HG03460 (cell line): ENCODE measurements around the gene SLC44A1.

Source experiments
- ATAC-seq: cut with Tn5 transposase; IDR thresholded peaks from one replicate; pipeline ENCODE4 v1.9.1; 2021; ENCODE audit not compliant: unreplicated experiment

SLC44A1 gene

DNA sequence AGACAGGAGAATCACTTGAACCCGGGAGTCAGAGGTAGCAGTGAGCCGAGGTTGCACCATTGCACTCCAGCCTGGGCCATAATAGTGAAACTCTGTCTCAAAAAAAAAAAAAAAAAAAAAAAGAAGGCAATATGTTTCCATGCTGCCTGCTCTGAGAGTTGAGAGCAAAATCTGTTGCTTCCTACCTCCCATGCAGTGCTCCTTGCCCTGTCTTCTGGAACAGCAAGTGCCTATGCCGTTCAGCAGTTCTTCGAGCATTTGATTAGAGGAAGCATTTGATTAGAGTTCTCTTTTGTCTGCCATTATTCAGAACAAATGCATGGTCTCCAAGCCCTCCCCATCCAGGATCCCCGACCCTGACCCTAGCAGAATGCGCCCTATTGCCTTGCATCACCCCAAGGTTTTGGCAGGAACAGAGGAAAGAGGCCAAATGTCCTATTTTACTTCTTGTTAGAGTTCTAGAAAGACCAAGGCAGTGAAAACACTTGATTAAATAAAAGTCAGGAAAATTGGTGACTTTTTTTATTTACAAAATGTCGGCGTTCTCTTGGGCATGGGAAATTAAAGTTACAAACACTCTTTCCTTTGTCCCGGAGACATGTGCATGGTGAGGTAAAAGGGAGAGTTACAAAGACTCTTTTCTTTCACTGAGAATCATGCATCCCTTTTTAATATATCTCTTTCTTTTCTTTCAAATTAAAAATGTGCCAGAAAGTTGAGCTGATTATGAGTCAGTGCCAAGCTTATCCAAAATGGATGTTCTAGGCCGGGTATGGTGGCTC lies 175.6 kb downstream of the SLC44A1 start:
- ATAC-seq: no peak

DNA sequence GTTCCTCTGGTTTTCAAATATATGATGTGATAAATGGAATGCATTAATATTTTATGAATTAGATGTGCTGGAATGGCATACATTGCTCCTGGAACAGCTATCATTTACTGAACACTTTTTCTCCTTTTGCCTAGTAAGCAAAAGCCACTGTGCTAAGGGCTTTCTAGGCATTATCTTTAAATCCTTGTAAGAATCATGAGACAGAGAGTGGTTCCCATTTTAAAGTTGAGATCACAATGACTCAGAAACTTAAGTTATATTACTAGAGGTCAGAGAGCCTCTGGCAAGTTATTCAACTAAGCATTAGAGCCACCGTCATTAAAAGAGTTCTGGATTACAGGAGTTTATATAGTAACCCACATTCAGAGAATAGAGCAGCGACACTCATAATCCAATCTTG lies 176.7 kb downstream of the SLC44A1 start:
- ATAC-seq: no peak

DNA sequence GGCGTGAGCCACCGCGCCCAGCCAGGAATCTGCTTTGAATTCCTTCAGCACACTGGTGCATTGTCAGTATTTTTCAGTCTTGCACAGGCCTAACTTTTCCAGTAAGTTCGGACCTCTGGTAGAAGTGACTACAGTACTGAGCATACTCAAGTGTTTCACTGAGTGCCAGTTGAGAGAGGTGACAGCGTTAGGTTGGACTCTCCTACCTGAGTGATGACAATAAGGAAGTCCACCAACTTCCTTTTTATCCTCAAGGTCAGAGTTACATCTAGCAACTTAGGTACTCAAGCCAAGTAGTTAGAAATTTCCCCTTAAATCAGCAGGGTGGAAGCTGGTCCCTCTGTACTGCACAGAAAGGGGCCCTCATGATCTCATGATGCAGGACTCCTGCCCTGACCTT lies 177.4 kb downstream of the SLC44A1 start:
- no peak for ATAC-seq

DNA sequence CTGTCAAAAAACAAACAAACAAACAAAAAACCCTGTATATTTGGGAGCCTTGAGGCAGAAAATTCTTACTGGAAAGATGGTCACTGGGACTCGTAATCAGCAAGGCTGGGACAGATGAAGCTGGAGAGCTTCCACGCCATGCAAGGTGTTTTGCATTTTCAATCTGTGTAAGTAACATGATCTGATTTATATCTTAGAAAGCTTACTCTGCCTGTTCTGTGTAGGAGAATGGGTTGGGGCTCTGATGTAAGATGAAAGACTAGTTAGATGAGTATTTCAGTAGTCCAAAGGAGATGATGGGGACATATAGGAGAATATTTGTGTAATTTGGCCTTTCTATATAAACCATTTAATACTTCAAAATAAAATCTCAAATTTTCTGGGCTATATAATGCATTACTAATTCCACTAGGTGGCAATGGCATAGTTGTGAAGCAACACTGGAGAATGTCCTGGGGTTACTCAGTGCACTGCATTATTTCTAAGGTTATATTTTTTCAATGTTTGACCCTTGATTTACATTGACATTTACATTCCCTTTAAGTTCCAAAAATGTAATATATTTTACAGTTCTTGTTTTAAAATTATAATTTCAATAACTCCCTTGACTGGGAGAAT lies 181.5 kb downstream of the SLC44A1 start:
- peak; percentile 75 for ATAC-seq

DNA sequence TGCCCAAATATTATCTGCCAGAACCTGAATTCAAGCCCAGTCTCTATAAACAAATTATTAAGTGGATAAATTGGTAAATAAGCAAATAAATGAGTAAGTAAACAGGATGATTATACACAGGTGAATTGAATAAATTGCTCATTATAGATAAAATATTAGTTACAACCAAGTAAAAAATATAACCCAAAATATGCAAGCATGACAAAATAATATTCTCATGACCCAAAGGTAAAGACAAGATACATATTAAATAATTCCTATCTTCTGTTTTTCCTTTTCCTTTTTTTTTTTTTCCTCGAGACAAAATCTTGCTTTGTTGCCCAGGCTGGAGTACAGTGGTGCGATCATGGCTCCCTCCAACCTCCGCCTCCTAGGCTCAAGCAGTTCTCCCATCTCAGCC lies 182.2 kb downstream of the SLC44A1 start:
- no peak for ATAC-seq

DNA sequence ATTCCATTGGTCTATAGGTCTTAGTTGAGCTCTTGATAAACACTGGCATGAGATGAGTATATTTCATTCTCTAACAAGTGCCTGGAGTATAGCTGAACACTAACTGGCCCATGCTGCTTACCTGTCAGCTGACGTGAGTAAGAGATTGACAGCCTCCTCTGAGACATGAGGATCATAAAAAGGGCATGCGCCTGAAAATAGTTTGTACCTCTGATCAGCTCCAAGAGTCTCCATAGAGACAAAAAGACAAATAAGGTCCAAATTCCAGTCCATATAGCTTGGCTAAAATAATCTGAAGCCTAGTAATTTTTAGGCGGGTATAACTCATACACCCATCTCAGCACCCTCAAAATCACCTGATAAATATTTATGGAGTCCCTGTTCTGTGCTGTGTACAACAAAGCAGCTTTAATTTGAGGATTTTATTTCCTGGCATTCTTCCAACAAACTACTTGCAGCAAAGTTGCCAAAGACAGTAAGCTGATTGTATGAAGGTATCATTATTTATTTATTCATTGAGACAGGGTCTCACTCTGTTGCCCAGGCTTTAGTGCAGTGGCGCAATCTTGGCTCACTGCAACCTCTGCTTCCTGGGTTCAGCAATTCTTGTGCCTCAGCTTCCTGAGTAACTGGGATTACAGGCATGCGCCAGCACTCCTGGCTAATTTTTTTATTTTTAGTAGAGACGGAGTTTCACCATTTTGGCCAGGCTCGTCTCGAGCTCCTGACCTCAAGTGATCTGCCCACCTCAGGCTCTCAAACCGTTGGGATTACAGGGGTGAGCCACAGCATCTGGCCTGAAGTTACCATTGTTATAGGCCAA lies 187.2 kb downstream of the SLC44A1 start:
- ATAC-seq: no peak

DNA sequence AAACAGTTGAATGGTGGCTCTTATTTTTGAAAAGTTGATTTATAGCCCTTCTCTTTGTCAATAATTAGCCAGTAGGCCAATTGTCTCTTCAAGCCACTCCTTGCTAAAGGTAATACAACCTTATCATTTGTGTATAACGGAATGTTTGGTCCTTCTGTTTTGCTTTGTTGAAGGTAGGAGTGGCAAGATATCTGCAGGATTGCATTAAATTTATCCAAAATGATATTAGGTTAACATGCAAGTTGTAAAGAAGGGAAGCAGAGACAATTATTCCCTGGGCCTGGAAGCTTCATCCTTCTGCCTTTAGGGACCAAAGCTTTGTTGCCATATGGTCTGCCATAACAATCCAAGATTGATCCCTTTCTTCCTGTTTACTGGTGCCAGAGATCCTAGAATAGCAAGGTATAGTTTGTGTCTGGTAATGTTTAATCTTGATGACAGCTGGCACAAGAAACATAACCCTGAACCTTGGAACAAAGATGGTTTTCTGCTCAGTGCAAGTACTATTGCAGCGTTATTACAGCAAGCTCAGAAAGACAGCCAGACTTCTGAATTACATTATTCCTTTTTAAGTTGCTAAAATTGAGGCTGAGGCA lies 187.9 kb downstream of the SLC44A1 start:
- ATAC-seq: no peak

DNA sequence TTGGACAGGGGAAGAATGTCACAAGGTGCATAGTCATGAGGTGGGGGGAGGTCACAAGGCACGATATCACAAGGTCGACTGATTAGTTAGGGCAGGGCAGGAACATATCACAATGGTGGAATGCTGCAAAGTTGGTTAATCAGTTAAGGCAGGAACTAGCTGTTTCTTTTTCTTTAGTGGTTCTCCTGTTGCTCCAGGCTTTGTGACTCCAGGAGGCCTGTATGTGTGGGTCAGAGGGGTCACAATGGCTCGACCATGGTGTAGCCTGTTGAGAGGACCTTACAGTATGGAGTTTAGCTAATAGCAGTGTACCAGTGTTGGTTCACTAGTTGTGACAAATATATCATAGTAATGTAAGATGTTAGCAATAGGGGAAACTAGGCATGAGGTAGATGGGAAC lies 191.0 kb downstream of the SLC44A1 start:
- ATAC-seq: no peak

DNA sequence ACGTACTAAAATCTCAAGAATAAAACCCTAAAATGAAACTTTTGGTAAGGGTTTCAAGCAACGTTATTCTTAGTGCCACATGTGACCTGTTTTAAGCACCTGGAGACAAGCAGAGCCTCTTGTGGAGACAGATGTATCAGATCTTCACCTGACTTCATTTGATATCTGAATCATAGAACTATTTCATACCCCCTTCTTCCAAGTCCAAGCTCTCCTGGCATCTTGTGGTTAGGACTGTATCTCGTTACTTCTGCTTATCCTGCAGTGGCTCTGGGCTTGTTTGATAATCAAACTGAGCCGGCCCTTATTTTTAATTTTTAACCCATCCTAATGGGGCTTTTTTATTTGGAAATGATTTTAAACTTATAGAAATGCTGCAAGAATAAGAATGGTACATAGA lies 192.3 kb downstream of the SLC44A1 start:
- ATAC-seq: no peak

DNA sequence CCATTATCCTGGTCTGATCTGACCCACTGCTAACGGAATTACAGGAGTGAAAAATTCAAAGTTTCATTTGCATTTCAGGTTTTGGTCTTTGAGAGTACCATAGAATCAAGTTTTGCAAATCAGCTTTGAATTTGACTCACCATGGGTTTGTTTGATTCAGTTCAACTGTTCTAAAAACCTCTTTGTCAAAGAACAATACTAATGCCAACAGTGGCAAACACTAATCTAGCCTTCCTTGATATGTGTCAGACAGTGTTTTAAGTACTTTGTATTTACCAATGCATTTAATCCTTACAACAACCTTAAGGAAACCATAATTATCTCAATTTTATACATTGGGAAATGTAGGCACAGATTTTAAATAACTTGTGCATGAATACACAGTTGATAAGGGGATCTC lies 193.3 kb downstream of the SLC44A1 start:
- no peak for ATAC-seq

DNA sequence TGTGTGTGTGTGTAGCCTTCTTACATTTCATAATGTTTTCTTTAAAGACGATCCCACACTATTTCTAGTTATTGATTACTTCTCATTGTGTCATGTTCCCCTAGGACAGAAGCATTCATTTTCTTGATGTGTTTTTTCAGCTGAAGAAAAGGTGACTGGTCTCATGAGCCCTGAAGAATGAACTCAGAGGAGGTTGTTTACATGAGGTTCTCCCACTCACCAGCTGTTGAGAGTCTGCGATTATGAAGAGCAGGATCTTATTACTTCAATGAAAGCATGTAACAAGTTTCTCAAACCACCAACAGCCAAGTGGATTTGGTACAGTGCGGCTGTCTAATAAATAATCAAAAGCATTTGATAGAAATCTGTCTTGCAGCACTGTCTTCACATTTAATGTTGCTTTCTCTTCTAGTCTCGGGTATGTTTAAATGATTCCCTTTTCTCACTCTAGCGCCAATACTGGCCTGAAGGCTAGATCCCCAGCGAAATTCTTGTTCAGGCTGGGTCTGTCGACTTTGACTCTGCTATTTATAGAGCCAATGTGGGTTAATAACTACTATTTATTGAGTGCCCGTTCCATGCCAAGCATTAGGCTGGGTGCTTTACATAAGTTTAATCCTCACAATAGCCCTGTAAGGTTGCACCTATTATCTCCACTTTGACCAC lies 193.8 kb downstream of the SLC44A1 start:
- no peak for ATAC-seq

DNA sequence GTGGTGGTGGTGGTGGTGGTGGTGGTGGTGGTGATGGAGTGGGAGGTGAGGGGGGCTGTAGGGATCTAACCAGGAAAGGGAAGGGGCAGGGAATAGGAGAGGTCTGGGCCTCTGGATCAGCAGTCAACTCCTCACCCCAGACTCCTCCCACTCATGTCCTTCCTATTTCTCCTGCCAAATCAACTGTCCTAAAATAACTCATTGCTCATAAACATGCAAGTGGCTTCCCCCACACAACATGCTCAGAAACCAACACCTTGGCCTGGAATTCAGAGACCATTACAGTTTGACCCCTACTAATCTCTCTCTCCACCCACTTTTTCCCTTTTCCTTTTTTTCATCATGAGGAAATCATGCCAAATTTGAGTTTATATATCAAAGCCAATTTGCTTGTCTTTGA lies 195.0 kb downstream of the SLC44A1 start:
- ATAC-seq: no peak

DNA sequence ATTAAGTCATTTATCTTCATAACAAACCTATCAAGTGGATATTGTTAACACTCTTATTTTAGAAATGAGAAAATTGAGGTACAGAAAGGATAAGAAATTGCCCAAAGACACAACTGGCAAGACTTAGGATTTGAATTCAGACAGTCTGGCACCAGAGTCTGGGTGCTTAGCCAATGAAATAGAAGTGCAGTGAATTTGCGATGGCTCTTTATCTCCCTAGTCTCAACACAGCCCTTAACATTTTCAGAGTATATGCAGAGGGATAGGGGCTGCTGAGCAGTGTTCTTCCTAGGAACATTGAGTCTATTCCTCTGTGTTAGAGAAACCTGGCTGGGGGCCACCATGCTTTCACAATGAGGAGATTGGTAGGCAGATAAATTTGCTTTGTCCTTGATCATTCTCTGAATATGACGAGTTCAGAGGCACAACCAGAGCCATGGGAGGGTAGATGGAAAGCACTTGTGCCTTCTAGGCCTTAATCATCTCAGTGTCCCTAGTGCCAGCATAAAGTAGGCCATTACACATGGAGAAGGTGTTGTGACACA lies 197.2 kb downstream of the SLC44A1 start:
- ATAC-seq: no peak

DNA sequence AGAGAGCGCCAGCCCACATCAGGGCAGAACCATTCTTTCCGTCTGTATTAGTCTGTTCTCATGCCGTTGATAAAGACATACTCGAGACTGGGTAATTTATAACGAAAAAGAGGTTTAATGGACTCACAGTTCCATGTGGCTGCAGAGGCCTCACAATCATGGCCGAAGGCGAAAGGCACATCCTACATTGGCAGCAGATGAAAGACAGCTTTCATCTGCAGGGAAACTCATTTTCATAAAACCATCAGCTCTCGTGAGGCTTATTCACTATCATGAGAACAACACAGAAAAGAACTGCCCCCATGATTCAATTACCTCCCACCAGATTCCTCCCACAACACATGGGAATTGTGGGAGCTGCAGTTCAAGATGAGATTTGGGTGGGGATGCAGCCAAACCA lies 198.7 kb downstream of the SLC44A1 start:
- ATAC-seq: no peak

DNA sequence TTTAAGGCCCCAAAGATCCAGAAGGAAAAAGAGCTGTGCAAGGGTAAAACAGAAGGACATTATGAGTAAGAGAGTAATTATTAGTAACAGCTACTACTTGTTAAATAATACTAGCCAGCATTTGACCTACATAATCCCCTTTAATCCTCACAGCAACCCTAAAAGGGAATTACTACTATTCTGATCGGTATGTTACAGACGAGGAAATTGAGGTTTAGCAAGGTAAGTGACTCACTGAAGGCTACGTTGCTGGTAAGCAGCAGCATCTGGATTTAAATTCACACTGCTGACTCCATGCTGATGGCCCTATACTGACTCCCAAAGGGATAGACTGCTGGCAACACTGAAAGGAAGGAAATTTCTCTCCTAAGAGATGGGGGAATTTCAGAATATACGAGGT lies 199.7 kb downstream of the SLC44A1 start:
- ATAC-seq: no peak

DNA sequence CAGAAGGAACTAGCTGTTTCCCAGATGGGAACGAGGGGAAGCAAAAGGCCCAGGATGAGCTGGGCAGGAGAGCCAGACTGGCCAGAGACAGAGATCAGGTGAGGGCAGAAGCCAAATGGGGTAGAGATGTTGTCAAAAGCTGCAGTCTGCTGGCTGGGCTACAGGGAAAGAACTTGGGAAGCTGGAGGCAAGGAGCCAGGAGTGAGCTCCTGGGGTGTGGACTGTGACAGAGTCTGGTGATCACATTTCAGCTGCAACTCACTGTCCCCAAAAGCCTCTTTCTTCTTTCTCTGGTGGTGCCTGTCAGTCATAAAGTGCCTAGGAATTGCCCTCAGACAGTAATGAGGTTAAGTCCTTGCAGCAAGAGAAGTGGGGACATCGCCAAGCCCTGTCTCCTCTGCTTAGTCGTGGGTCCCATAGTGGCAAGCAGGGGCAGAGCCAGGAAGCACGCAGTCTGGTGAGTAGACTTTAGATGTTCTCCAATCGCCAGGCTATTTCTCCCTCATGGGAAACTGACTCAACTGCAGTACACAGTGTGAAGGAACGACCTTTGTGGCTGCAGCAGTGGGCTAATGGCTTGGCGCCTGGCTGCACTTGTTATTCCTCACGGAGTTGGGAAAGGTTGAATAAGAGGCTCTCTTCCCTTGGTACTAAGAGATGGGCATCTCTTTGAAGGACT lies 200.9 kb downstream of the SLC44A1 start:
- ATAC-seq: no peak

DNA sequence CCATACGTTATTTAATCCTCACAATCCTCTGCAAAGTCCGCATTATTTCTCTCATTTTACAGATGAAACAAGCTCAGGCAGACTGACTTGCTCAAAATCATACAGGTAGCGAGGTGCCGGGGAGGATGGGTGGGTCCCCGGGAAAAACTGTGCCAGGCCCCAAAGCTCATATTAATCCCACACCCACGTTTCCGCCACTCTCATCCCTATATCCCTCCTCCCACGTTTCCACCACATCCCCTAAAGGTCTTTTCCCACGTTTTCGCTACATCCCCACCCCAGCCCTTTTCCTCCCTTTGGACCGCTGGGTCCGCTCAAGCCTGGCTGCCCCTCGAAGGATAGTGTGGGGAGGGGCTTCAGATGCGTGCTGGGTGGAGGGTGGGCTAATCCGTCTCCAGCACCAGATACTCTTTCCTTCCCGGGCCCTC lies 202.9 kb downstream of the SLC44A1 start:
- peak; percentile 25 for ATAC-seq

DNA sequence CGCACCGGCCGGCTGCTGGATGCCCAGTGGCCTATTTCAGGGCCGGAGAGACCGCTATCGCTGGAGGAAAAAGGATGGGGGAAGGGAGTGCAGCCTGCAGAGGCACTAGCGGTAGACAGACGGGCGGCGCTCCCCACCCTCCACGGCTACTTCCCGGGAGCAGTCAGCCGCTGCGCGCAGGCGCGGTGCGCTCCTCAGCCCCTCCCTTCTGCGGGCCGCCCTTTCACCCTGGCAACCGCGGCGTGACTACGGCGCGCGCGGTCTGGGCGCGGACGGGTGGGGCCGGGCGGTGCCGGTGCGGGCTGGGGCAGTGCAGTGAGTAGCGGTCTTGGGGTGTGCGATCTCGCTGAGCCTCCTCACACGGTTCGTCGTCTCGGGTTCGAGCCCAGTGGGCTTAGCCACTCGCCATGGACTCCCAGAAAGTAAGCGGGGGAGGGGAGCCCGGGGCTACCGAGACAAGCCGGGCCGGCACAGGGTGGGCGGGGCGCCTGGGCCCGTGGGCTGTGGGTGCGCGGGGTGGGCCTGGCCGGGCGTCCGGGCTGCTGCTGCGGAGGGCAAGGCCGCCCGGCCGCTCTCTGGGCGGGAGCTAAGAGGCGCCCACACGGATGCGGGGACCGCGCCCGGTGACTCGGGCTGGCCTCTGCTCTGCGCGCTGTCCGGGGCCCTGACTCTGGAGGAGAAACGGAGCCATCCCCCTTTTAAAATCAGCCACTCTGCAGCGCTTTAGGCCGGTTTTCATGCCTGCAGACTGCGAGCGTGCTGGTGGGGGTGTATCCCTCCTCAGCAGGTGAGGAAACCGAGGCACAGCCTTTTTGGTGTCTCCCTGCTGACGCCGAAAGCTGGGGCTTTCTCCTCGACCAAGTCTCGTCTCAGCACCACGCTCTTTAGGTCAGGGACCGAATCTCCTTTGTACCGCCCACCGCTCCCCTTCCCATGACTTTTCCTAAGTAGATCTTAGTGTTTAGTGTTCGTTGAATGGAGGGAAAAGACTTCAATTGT lies 203.7 kb downstream of the SLC44A1 start, which contains the start of gene FSD1L:
FSD1L (plus strand) TSS at position 221 of the 999 bp plus-strand sequence; CDS start at position 408, 187 bp downstream.
- ATAC-seq: peak; percentile 95

DNA sequence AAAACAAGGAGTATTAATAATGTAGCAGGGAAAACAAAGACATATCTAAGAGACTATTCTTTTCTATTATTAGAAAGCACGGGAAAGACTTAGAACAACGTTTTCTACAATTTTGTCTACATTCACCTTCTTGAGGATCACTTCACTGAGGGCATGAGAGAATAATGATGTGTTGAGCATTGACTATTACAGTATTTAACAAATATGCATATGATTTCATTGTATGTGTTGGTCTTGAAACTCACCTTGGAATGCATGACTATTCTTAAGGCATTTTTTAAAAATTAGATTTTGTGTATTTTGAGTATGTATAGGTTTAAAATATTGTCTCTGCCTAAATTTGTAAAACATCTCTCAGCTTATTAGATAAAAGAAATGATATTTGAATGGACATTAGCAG lies 204.6 kb downstream of the SLC44A1 start:
- ATAC-seq: no peak
